Caco-2 (cell line): ENCODE data around the gene LDLRAD3. TPM values are rescaled to one million over a fixed set of nuclear protein-coding genes. Genes with fewer than 3 reads are reported as not detected.
A peak's percentile ranks its signal among the peaks of the same experiment; 100 is the strongest.

ENCODE experiments used
- BruUV-seq: library from RNA; stranded (reverse); fragments of 400-500 nt; replicated peaks from 2 replicates; lab custom pipeline; 2021; lab: Mats Ljungman, UMichigan
- CTCF ChIA-PET: fragments of 300-600 bp; sonication (Branson Sonifier 250); formaldehyde crosslinking; loops from one replicate; lab custom pipeline; 2022; ENCODE audit warnings: antibody characterized with exemption; lab: Charles Lee
- POLR2A ChIA-PET: fragments of 300-600 bp; sonication (Branson Sonifier 250); formaldehyde crosslinking; loops from one replicate; lab custom pipeline; 2022; ENCODE audit warnings: antibody characterized with exemption; lab: Charles Lee
- DNase-seq, 2 experiments: peaks; one replicate each; pipeline versions ENCODE4 v3.0.0 to v3.0.0-alpha.2; 2020 to 2022
- H3K27me3 ChIP-seq: replicated peaks from 2 replicates; pipeline ENCODE4 v1.6.0; 2011; ENCODE audit warnings: low read length; ENCODE audit not compliant: control insufficient read depth, insufficient read depth
- H3K36me3 ChIP-seq: 2 replicates; pipeline ENCODE4 v1.5.1; 2011; ENCODE audit warnings: low read length; ENCODE audit not compliant: control insufficient read depth, insufficient read depth
- H3K4me1 ChIP-seq: fragments of 250-450 bp; sonication (Bioruptor Pico); 2 replicates; pipeline ENCODE4 v1.5.1; 2020; ENCODE audit warnings: mild to moderate bottlenecking
- H3K4me3 ChIP-seq: 2 replicates; pipeline ENCODE4 v1.5.1; 2011; ENCODE audit warnings: low read depth, mild to moderate bottlenecking, control low read depth, low read length
- H3K9me3 ChIP-seq: fragments of 250-450 bp; sonication (Bioruptor Pico); 2 replicates; pipeline ENCODE4 v1.5.1; 2020; ENCODE audit warnings: mild to moderate bottlenecking, moderate library complexity
- H3K27ac Mint-ChIP-seq: one replicate; pipeline ENCODE4 v1.8.0; 2022; ENCODE audit warnings: mixed read lengths; ENCODE audit not compliant: unreplicated experiment
- H3K27me3 Mint-ChIP-seq: one replicate; pipeline ENCODE4 v1.8.0; 2022; ENCODE audit warnings: mixed read lengths; ENCODE audit not compliant: insufficient read depth, unreplicated experiment
- H3K36me3 Mint-ChIP-seq: one replicate; pipeline ENCODE4 v1.8.0; 2022; ENCODE audit warnings: mild to moderate bottlenecking, mixed read lengths; ENCODE audit not compliant: insufficient read depth, unreplicated experiment
- H3K4me1 Mint-ChIP-seq: one replicate; pipeline ENCODE4 v1.8.0; 2022; ENCODE audit warnings: low read depth, mixed read lengths; ENCODE audit not compliant: unreplicated experiment
- H3K4me3 Mint-ChIP-seq: one replicate; pipeline ENCODE4 v1.8.0; 2022; ENCODE audit warnings: mild to moderate bottlenecking, moderate library complexity, mixed read lengths; ENCODE audit not compliant: unreplicated experiment
- H3K9me3 Mint-ChIP-seq: one replicate; pipeline ENCODE4 v1.8.0; 2022; ENCODE audit warnings: mixed read lengths; ENCODE audit not compliant: unreplicated experiment
- CTCF ChIP-seq, 2 experiments: fragments of 200-600 bp in 1 of 2; IDR thresholded peaks; 1 replicate in 1 of 2; 2 replicates in 1 of 2; pipeline versions ENCODE4 v1.5.1 to v1.8.0; 2011 to 2022; ENCODE audit warnings: antibody characterized with exemption in 1 of 2, control low read depth in 1 of 2, inconsistent platforms in 1 of 2, low read depth in 1 of 2, low read length in 1 of 2, mild to moderate bottlenecking in 1 of 2, moderate library complexity in 1 of 2; ENCODE audit not compliant: insufficient read depth in 1 of 2, severe bottlenecking in 1 of 2, unreplicated experiment in 1 of 2
- intact Hi-C: fragments of 100-400 bp; cut with micrococcal nuclease; formaldehyde crosslinking; loops from one replicate; pipeline ENCODE4 v1.10.0; 2022; ENCODE audit not compliant: unreplicated experiment
- total RNA-seq: library from RNA; stranded (reverse); gene quantifications from 2 replicates; pipeline ENCODE4 v1.2.3, GENCODE V29; 2022

Gene LDLRAD3
- total RNA-seq, 1 experiment from 2014 or later: 9.9 TPM

- no peak overlapping the region for H3K27ac Mint-ChIP-seq
- Histone ChIP-seq H3K4me1 (no peaks in the 10 kb centered on the region), H3K4me3 (no peak overlapping the region), H3K9me3 (no peaks in the 10 kb centered on the region), H3K36me3 (no peaks in the 10 kb centered on the region), H3K27me3 (no peaks in the 10 kb centered on the region)
- DNase-seq: peak in 1 of 2 experiments; percentile 19
- no peaks in the 10 kb centered on the region for H3K9me3 Mint-ChIP-seq
- no peaks in the 10 kb centered on the region for H3K36me3 Mint-ChIP-seq
- H3K27me3 Mint-ChIP-seq: no peaks in the 10 kb centered on the region
- POLR2A ChIA-PET: no interaction called here
- CTCF ChIA-PET: interaction anchor here (0.6 to 1.7 kb wide), 6 partner anchors 75 to 592 kb away, joined by 3 to 10 read pairs (median 4); no protein-coding TSS in a partner anchor
- no peak overlapping the region for H3K4me3 Mint-ChIP-seq
- intact Hi-C loops: no loop called here
- no TSS peak for BruUV-seq
- peaks cover 13% of the 10 kb centered on the region for H3K4me1 Mint-ChIP-seq
- peak in 1 of 2 experiments; percentile 50 for TF ChIP-seq CTCF (IDR thresholded peaks at IDR 0.05; ENCODE audit: insufficient read depth in 1 of 2, low read depth in 1 of 2, low read length in 1 of 2, severe bottlenecking in 1 of 2, unreplicated experiment in 1 of 2)
Observed at GRCh38 chr11:36131721-36132397, 188.0 kb downstream of the LDLRAD3 start.

- Histone ChIP-seq H3K9me3 (no peaks in the 10 kb centered on the region), H3K4me1 (no peaks in the 10 kb centered on the region), H3K4me3 (no peak overlapping the region), H3K27me3 (no peaks in the 10 kb centered on the region), H3K36me3 (no peaks in the 10 kb centered on the region)
- Mint-ChIP-seq H3K4me1 (peaks cover 13% of the 10 kb centered on the region), H3K36me3 (no peaks in the 10 kb centered on the region), H3K27me3 (no peaks in the 10 kb centered on the region), H3K27ac (no peak overlapping the region), H3K9me3 (no peaks in the 10 kb centered on the region), H3K4me3 (no peak overlapping the region)
- TF ChIP-seq CTCF (IDR thresholded peaks at IDR 0.05; ENCODE audit: insufficient read depth in 1 of 2, low read depth in 1 of 2, low read length in 1 of 2, severe bottlenecking in 1 of 2, unreplicated experiment in 1 of 2): no peak
- ChIA-PET POLR2A (no interaction called here), CTCF (interaction anchor here (0.6 to 1.1 kb wide), 2 partner anchors 76 to 530 kb away, joined by 3 read pairs; no protein-coding TSS in a partner anchor)
- BruUV-seq: no TSS peak
- intact Hi-C loops: no loop called here
- no peak for DNase-seq
Observed at GRCh38 chr11:36132940-36133339, 189.1 kb downstream of the LDLRAD3 start.

- H3K4me3 ChIP-seq: no peak overlapping the region
- no peaks in the 10 kb centered on the region for H3K27me3 ChIP-seq
- no peak for DNase-seq
- Mint-ChIP-seq H3K4me3 (no peak overlapping the region), H3K36me3 (no peaks in the 10 kb centered on the region), H3K27ac (no peak overlapping the region), H3K4me1 (peaks cover 7% of the 10 kb centered on the region), H3K27me3 (no peaks in the 10 kb centered on the region), H3K9me3 (no peaks in the 10 kb centered on the region)
- no TSS peak for BruUV-seq
- intact Hi-C loops: no loop called here
- H3K4me1 ChIP-seq: no peaks in the 10 kb centered on the region
- no peaks in the 10 kb centered on the region for H3K9me3 ChIP-seq
- CTCF ChIA-PET: no interaction called here
- POLR2A ChIA-PET: no interaction called here
- no peak for TF ChIP-seq CTCF (IDR thresholded peaks at IDR 0.05; ENCODE audit: insufficient read depth in 1 of 2, low read depth in 1 of 2, low read length in 1 of 2, severe bottlenecking in 1 of 2, unreplicated experiment in 1 of 2)
- no peaks in the 10 kb centered on the region for H3K36me3 ChIP-seq
Observed at GRCh38 chr11:36135076-36135475, 191.2 kb downstream of the LDLRAD3 start.
